OCI-M1 (cell line): ENCODE results near the gene FLVCR2.
A peak's percentile ranks its signal among the peaks of the same experiment; 100 is the strongest.

Experiments
- DNase-seq: peaks from one replicate; lab custom pipeline; 2025; lab: John Stamatoyannopoulos, UW

FLVCR2 gene

DNA sequence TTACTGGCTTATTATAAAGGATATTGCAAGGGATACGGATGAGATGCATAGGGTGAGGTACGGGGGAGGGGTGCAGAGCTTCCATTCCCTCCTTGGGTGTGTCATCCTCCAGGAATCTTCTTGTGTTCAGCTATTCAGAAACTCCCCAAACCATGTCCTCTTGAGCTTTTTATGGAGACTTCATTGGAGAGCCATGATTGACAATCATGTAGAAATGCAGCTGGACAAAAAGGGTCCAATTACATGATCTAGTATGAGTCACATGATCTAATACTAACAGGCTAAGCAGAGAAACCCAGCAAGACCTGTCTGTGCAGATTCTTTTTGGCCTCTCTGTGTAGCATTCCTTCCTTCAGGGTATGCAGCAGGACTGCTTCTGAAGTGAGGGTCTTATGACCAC lies 23.9 kb upstream of the FLVCR2 start:
- no peak for DNase-seq

DNA sequence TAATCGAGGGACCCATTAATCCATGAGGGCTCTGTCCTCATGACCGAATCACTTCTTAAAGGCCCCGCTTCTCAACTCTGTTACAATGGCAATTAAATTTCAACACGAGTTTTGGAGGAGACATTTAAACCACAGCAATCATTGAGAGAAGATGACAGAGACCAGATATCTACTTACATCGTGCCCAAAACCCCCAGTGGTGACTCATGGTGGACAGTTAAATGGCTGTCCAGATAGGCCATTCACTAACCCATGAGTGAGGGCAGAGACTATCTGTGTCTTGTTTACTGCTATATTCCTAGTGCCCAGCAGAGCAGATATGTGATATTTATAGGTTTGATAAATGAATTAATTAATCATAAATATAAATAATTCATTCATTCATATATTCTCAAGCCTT lies 20.0 kb upstream of the FLVCR2 start:
- DNase-seq, result peak; percentile 16

DNA sequence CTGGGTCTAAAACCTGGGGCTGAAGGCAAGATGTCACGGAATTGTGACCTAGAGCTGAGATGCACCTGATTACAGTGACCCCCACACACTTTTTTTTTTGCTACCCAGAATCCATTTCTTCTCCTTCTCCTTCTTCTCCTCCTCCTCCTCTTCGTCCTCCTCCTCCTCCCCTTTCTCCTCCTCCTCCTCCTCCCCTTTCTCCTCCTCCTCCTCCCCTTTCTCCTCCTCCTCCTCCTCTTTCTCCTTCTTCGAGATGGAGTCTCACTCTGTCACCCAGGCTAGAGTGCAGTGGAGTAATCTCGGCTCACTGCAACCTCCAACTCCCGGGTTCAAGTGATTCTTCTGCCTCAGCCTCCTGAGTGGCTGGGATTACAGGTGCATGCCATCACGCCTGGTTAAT lies 19.4 kb upstream of the FLVCR2 start:
- DNase-seq, result no peak

- DNase-seq, result peak; percentile 2
Measured at GRCh38 chr14:75559451-75560222, 18.8 kb upstream of the FLVCR2 start.

GRCh38 chr14:75561013-75561432 lies 17.4 kb upstream of the FLVCR2 start:
- peak; percentile 53 for DNase-seq

GRCh38 chr14:75562089-75562488 lies 16.3 kb upstream of the FLVCR2 start:
- no peak for DNase-seq

- DNase-seq, result no peak
Measured at GRCh38 chr14:75562489-75562888, 15.9 kb upstream of the FLVCR2 start.

DNA sequence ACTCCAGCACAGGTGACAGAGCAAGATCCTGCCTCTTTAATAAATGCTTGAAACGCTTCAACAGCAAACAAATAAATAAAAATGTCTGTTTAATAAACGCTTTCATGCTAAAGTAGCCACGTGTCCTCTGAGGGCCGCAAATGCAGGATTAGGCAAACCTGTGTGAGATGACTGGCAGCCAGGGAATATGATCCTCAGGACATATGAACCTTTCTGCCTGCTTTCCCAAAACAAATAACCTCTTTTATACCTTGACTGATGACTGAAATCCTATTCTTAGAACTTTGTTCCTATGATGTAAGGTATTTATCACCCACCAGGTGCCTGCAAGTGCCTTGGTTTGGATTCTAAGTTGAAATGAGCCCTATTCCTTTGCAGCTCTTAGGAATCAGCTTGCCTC lies 14.5 kb upstream of the FLVCR2 start:
- no peak for DNase-seq

DNA sequence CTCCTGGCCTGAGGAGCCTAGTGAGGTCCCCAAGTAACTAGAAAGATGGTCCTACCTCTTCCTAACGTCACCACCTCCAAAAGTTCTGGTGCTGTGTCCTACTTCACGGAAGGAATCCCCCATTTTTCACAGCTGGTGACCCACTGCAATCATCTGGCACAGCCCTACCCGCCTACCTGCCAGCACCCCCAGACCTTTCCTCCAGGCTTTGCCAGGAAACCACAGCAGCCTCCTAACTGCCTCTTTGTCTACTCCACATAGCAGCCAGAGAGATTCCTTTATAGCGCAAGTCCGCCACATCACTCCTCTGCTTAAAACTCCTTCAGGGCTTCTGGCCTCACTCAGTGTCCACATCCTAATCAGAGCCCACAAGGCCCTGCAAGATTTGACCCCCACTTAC lies 13.4 kb upstream of the FLVCR2 start:
- DNase-seq, result no peak

GRCh38 chr14:75566321-75566720 lies 12.1 kb upstream of the FLVCR2 start:
- no peak for DNase-seq

- no peak for DNase-seq
Measured at GRCh38 chr14:75566752-75567151, 11.7 kb upstream of the FLVCR2 start.

GRCh38 chr14:75568140-75568539 lies 10.3 kb upstream of the FLVCR2 start:
- DNase-seq, result no peak

DNA sequence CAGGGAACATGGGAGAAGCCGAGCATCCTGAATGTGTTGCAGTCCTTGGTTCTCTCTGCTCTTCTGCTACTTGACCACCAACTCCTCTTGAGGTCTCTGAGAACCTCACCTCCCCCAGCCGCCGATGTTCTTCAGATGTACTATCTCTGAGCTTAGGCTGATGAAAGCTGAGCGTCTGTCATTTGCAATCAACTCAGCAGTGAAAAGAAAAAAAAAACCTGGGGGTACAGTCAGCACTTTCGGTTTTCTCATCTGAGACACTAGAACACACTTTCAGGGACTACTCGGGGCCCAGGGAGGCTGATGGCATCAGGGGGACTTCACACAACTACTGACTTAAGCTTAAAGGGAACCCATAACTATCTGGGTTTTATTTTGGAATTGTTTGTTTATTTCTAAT lies 9.6 kb upstream of the FLVCR2 start:
- DNase-seq, result peak; percentile 26

DNA sequence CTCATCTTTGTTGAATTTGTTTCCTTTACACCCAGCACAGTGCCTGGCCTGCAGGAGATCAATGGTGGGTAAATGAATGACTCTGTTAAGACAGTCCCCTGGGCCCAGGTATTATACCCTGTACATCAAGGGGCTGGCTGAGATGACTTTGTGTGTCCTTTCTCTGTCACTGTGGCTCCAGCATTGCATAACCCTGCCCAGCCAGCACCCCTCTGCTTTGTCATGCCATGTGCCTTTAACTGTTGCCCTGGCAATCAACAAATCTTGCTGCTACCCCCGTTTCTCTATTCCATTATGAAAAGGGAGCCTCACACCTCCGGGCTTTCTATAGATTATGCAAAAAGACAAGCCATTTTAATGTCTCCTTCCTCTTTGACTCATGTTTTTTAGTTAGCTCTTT lies 7.6 kb upstream of the FLVCR2 start:
- DNase-seq, result peak; percentile 1

DNA sequence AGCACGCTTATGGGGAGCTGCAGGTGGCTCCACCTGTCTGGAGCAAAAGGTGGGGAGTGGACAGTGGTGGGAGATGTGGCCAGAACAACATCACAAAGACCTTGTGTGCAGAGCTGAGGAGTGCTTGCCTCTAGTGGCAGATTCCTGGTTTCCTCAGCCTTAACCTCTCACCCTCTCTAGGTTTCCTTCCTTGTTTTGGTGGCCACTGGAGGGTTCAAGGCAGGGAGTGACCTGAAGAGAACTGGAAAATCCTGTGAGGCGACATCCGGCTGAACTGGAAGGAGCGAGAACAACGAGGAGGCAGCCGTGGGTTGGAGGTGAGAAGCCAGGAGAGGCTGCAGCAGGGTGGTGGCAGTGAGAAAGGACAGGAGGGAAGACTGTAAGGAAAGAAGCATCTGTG lies 6.3 kb upstream of the FLVCR2 start:
- no peak for DNase-seq

- DNase-seq, result no peak
Measured at GRCh38 chr14:75577090-75577489, 1.3 kb upstream of the FLVCR2 start.

GRCh38 chr14:75577729-75578101 lies 705 bp upstream of the FLVCR2 start:
- peak; percentile 85 for DNase-seq

DNA sequence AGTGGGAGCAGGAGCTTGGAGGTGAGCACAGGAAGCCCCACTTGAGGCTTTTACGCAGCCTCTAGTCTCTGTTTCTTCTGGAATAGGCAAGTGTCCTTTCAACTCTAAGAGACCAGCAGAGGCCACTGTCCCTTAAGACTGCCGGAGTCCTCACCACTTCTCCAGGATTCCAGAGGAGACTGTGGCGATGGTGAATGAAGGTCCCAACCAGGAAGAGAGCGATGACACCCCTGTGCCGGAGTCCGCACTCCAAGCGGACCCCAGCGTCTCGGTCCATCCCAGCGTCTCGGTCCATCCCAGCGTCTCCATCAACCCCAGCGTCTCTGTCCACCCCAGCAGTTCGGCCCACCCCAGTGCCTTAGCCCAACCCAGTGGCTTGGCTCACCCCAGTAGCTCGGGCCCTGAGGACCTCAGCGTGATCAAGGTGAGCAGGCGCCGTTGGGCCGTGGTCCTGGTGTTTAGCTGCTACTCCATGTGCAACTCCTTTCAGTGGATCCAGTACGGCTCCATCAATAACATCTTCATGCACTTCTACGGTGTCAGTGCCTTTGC lies 442 bp downstream of the FLVCR2 start:
- DNase-seq, result peak; percentile 36

GRCh38 chr14:75579338-75579864 lies 981 bp downstream of the FLVCR2 start:
- no peak for DNase-seq

DNA sequence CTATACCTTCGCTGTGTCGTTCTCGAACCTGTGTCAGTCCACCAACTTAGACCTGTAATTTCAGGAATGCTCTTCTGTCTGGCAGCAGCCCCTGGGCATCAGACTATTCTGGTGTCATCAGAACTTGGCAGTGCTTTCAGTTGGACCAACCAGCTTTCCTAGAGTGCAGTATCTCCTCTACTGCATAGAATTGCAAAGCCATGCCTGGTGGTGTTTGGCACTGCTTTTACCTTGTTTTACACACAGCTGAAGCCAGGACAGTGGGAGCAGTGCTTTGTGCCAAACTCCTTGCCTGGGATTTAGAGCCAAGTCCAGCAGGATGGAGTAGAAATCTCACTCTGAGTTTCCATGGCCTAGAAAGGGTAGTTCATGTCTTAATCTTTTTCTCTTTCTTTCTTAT lies 1.5 kb downstream of the FLVCR2 start:
- no peak for DNase-seq

DNA sequence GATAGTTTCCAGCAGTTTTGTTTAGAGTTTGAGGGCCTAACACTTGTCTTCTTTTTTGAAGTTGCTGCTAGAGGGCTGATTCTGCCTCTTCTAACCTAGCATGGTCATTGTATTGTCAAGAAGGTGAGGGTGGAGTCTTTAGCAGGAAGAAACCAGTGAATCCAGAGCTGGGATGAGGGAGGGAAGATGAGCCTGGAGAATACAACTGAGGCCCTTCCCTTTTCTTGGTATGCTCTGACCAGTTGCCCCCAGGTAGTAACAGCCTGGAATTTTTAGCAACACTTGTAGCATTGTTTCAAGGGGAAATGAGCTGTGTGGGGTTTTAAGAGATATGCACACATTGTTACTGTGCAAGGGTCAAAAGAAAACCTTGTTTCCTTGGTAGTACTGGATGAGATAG lies 9.0 kb downstream of the FLVCR2 start:
- no peak for DNase-seq

GRCh38 chr14:75589931-75590330 lies 11.5 kb downstream of the FLVCR2 start:
- DNase-seq, result no peak

DNA sequence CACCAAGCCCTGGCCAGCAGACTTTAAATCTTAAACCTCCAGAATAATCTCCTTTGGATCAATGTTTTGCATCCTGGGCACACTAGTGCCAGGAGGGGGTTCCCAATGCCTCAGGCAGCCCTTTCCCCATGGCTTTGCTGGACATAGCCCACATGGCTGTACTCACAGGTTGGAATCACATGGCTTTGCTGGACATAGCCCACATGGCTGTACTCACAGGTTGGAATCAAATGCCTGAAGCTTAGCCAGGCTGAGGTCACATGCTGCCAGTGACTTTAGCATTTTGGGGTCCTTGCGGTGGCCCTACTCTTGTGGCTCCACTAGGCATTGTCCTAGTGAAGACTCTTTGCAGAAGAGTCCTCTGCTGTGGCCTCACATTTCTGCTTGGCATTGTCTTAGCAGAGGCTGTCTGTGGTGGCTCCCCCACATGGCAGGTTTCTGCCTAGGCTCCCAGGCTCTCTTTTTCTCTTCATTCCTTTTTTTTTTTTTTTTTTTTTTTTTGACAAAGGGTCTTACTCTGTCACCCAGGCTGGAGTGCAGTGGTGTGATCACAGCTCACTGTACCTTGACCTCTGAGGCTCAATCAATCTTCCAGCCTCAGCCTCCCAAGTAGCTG lies 13.0 kb downstream of the FLVCR2 start:
- DNase-seq, result no peak
